GM18858 (cell line): ENCODE data around the gene CSTA.

Source experiments
- ATAC-seq: cut with Tn5 transposase; IDR thresholded peaks from one replicate; pipeline ENCODE4 v1.9.1; 2021; ENCODE audit not compliant: unreplicated experiment

CSTA gene

GRCh38 chr3:122324871-122325323 is at the start of gene CSTA:
Gene CSTA (plus strand): TSS chr3:122325248. CDS start chr3:122325293, 45 bp downstream.
- ATAC-seq = no peak

GRCh38 chr3:122281891-122282290 is 43.2 kb upstream of the CSTA start:
- ATAC-seq = no peak

- ATAC-seq = no peak
Measured at GRCh38 chr3:122283796-122284445, 41.1 kb upstream of the CSTA start.

GRCh38 chr3:122284486-122284885 is 40.6 kb upstream of the CSTA start:
- ATAC-seq = no peak

- no peak for ATAC-seq
Measured at GRCh38 chr3:122294359-122294758, 30.7 kb upstream of the CSTA start.

- ATAC-seq = no peak
Measured at GRCh38 chr3:122295266-122296062, 29.6 kb upstream of the CSTA start.

GRCh38 chr3:122298239-122298638 is 26.8 kb upstream of the CSTA start:
- ATAC-seq = peak; percentile 56

GRCh38 chr3:122299215-122299614 is 25.8 kb upstream of the CSTA start:
- ATAC-seq = no peak

GRCh38 chr3:122299872-122300460 is 25.1 kb upstream of the CSTA start:
- no peak for ATAC-seq

GRCh38 chr3:122301063-122301462 is 24.0 kb upstream of the CSTA start:
- ATAC-seq = peak; percentile 45

- ATAC-seq = peak; percentile 52
Measured at GRCh38 chr3:122305818-122306621, 19.0 kb upstream of the CSTA start.

- no peak for ATAC-seq
Measured at GRCh38 chr3:122306622-122306953, 18.5 kb upstream of the CSTA start.

GRCh38 chr3:122307094-122307687 is 17.9 kb upstream of the CSTA start:
- no peak for ATAC-seq

- no peak for ATAC-seq
Measured at GRCh38 chr3:122307976-122308375, 17.1 kb upstream of the CSTA start.

GRCh38 chr3:122310361-122310760 is 14.7 kb upstream of the CSTA start:
- no peak for ATAC-seq

- ATAC-seq = no peak
Measured at GRCh38 chr3:122312826-122313225, 12.2 kb upstream of the CSTA start.

GRCh38 chr3:122313281-122313680 is 11.8 kb upstream of the CSTA start:
- no peak for ATAC-seq

GRCh38 chr3:122314228-122314876 is 10.7 kb upstream of the CSTA start:
- ATAC-seq = no peak

- ATAC-seq = no peak
Measured at GRCh38 chr3:122315619-122316018, 9.4 kb upstream of the CSTA start.

- no peak for ATAC-seq
Measured at GRCh38 chr3:122316368-122316767, 8.7 kb upstream of the CSTA start.
